ENCODE results near the gene NCAPD3. TPM values are rescaled to one million over a fixed set of nuclear protein-coding genes. Genes with fewer than 3 reads are reported as not detected.

The NCAPD3 gene
- total and polyA plus RNA-seq, 2 donors (not counting 1 experiment from before 2014, with no cell fraction given) = 12.9 to 32.2 TPM

GRCh38 chr11:134246678-134247077 lies 22.9 kb upstream of the NCAPD3 start:
- no peak overlapping the region for H3K4me3 Mint-ChIP-seq
- Histone ChIP-seq H3K36me3 (replicated peaks in 1 of 2; ENCODE audit: control extremely low read depth in 1 of 2, control insufficient read depth in 1 of 2, extremely low read depth in 1 of 2, insufficient read depth in 2 of 2, low read length in 1 of 2) (peaks cover 0 to 49% of the 10 kb centered on the region in 2 experiments), H3K4me1 (ENCODE audit: control insufficient read depth in 2 of 2, insufficient read depth in 2 of 2, low read length in 2 of 2) (no peaks in the 10 kb centered on the region), H3K9ac (ENCODE audit: low read length) (no peak overlapping the region), H2AFZ (ENCODE audit: insufficient read depth, low read depth, low read length, poor library complexity, severe bottlenecking) (no peak overlapping the region), H3K27ac (ENCODE audit: low read length in 2 of 2) (no peak overlapping the region), H3K4me3 (ENCODE audit: control extremely low read depth in 1 of 5, extremely low read depth in 1 of 5, insufficient read depth in 1 of 5, low read depth in 2 of 5, low read length in 4 of 5) (no peak overlapping the region), H3K79me2 (ENCODE audit: control insufficient read depth, insufficient read depth, low read length) (no peaks in the 10 kb centered on the region), H3K4me2 (replicated peaks; ENCODE audit: low read depth, low read length, poor library complexity, severe bottlenecking) (no peak overlapping the region), H3K27me3 (replicated peaks in 1 of 4; ENCODE audit: control extremely low read depth in 1 of 4, control insufficient read depth in 3 of 4, insufficient read depth in 4 of 4, low read length in 3 of 4) (no peaks in the 10 kb centered on the region), H4K20me1 (ENCODE audit: control insufficient read depth, insufficient read depth, low read length, poor library complexity, severe bottlenecking) (no peaks in the 10 kb centered on the region), H3K9me3 (ENCODE audit: control extremely low read depth in 1 of 3, control insufficient read depth in 2 of 3, insufficient read depth in 1 of 3, low read length in 2 of 3) (peaks cover 0 to 3% (median 0%) of the 10 kb centered on the region in 3 donors)
- H3K27me3 Mint-ChIP-seq = no peaks in the 10 kb centered on the region
- POLR2A ChIA-PET = no interaction called here
- H3K27ac Mint-ChIP-seq = no peak overlapping the region
- CTCF ChIA-PET = interaction anchor here (1.4 kb wide), 1 partner anchor 39 kb away, joined by 6 read pairs; no protein-coding TSS in a partner anchor
- H3K9me3 Mint-ChIP-seq (ENCODE audit: insufficient read depth) = no peaks in the 10 kb centered on the region
- ATAC-seq (ENCODE audit: low read depth) = no peak
- no peak for DNase-seq
- TF ChIP-seq EZH2 (IDR thresholded peaks at IDR 0.05; ENCODE audit: borderline replicate concordance, insufficient read depth, low read depth, low read length, poor library complexity, severe bottlenecking) (no peak), CTCF (IDR thresholded peaks at IDR 0.05) (no peak)
- WGBS (ENCODE audit: insufficient coverage) = no CpG with 5 or more reads among the region's 4 CpGs
- H3K4me1 Mint-ChIP-seq = peaks cover 1% of the 10 kb centered on the region
- intact Hi-C loops (cut with micrococcal nuclease) = no loop called here

- DNase-seq (no peak), ATAC-seq (ENCODE audit: low read depth) (no peak)
- no peaks in the 10 kb centered on the region for H3K9me3 Mint-ChIP-seq (ENCODE audit: insufficient read depth)
- H3K9me3 ChIP-seq (ENCODE audit: control extremely low read depth in 1 of 3, control insufficient read depth in 2 of 3, insufficient read depth in 1 of 3, low read length in 2 of 3) = peaks cover 0 to 3% (median 0%) of the 10 kb centered on the region in 3 donors
- ChIA-PET POLR2A (no interaction called here), CTCF (interaction anchor here (3.4 to 8.1 kb wide), 2 partner anchors 17 to 38 kb away, joined by 27 to 131 read pairs; no protein-coding TSS in a partner anchor)
- H3K27ac Mint-ChIP-seq = no peak overlapping the region
- no peaks in the 10 kb centered on the region for H3K79me2 ChIP-seq (ENCODE audit: control insufficient read depth, insufficient read depth, low read length)
- H3K4me2 ChIP-seq (replicated peaks; ENCODE audit: low read depth, low read length, poor library complexity, severe bottlenecking) = no peak overlapping the region
- H3K4me1 Mint-ChIP-seq = no peaks in the 10 kb centered on the region
- H3K36me3 ChIP-seq (replicated peaks in 1 of 2; ENCODE audit: control extremely low read depth in 1 of 2, control insufficient read depth in 1 of 2, extremely low read depth in 1 of 2, insufficient read depth in 2 of 2, low read length in 1 of 2) = peaks cover 0 to 49% of the 10 kb centered on the region in 2 experiments
- H3K4me3 Mint-ChIP-seq = no peak overlapping the region
- H2AFZ ChIP-seq (ENCODE audit: insufficient read depth, low read depth, low read length, poor library complexity, severe bottlenecking) = no peak overlapping the region
- H3K4me1 ChIP-seq (ENCODE audit: control insufficient read depth in 2 of 2, insufficient read depth in 2 of 2, low read length in 2 of 2) = no peaks in the 10 kb centered on the region
- intact Hi-C loops (cut with micrococcal nuclease) = no loop called here
- H3K4me3 ChIP-seq (ENCODE audit: control extremely low read depth in 1 of 5, extremely low read depth in 1 of 5, insufficient read depth in 1 of 5, low read depth in 2 of 5, low read length in 4 of 5) = no peak overlapping the region
- H3K9ac ChIP-seq (ENCODE audit: low read length) = no peak overlapping the region
- no peak for TF ChIP-seq CTCF (IDR thresholded peaks at IDR 0.05)
- no peak for TF ChIP-seq EZH2 (IDR thresholded peaks at IDR 0.05; ENCODE audit: borderline replicate concordance, insufficient read depth, low read depth, low read length, poor library complexity, severe bottlenecking)
- WGBS (ENCODE audit: insufficient coverage) = 98% methylated on average over 11 of the region's 11 CpGs
- no peaks in the 10 kb centered on the region for H3K27me3 ChIP-seq (replicated peaks in 1 of 4; ENCODE audit: control extremely low read depth in 1 of 4, control insufficient read depth in 3 of 4, insufficient read depth in 4 of 4, low read length in 3 of 4)
- H3K27me3 Mint-ChIP-seq = no peaks in the 10 kb centered on the region
- no peaks in the 10 kb centered on the region for H4K20me1 ChIP-seq (ENCODE audit: control insufficient read depth, insufficient read depth, low read length, poor library complexity, severe bottlenecking)
- no peak overlapping the region for H3K27ac ChIP-seq (ENCODE audit: low read length in 2 of 2)
Measured at GRCh38 chr11:134246100-134246499, 22.3 kb upstream of the NCAPD3 start.
